Stimulated activated naive CD8-positive, alpha-beta T cell treated with anti-CD3 and anti-CD28 coated beads, Interleukin-15, Interleukin-2, amounts not matched to agents 100 ng/mL and 50 ng/mL, for 24 hours (primary cell): Measurements from ENCODE around the gene LRGUK.

Source experiments
- H3K27ac Mint-ChIP-seq: one replicate; pipeline ENCODE4 v1.8.0; 2021; ENCODE audit warnings: mild to moderate bottlenecking, mixed read lengths
- H3K27me3 Mint-ChIP-seq: one replicate; pipeline ENCODE4 v1.8.0; 2021; ENCODE audit warnings: mixed read lengths
- H3K36me3 Mint-ChIP-seq: one replicate; pipeline ENCODE4 v1.8.0; 2021; ENCODE audit warnings: low read depth, mixed read lengths
- H3K4me1 Mint-ChIP-seq: one replicate; pipeline ENCODE4 v1.8.0; 2021; ENCODE audit warnings: low read depth, mixed read lengths
- H3K4me3 Mint-ChIP-seq: one replicate; pipeline ENCODE4 v1.8.0; 2021; ENCODE audit warnings: mild to moderate bottlenecking, mixed read lengths
- H3K9me3 Mint-ChIP-seq: one replicate; pipeline ENCODE4 v1.8.0; 2021; ENCODE audit warnings: mixed read lengths

LRGUK gene

GRCh38 chr7:134308548-134308947 lies 181.4 kb downstream of the LRGUK start:
- H3K27ac Mint-ChIP-seq = no peak overlapping the region
- H3K36me3 Mint-ChIP-seq = peaks cover 41% of the 10 kb centered on the region
- H3K4me3 Mint-ChIP-seq = no peak overlapping the region
- H3K4me1 Mint-ChIP-seq = no peaks in the 10 kb centered on the region
- no peaks in the 10 kb centered on the region for H3K27me3 Mint-ChIP-seq
- H3K9me3 Mint-ChIP-seq = no peaks in the 10 kb centered on the region

GRCh38 chr7:134311807-134312206 lies 184.7 kb downstream of the LRGUK start:
- no peaks in the 10 kb centered on the region for H3K27me3 Mint-ChIP-seq

GRCh38 chr7:134312717-134313116 lies 185.6 kb downstream of the LRGUK start:
- Mint-ChIP-seq H3K9me3 (no peaks in the 10 kb centered on the region), H3K36me3 (peaks cover 18% of the 10 kb centered on the region), H3K27me3 (no peaks in the 10 kb centered on the region), H3K27ac (no peak overlapping the region), H3K4me1 (peaks cover 19% of the 10 kb centered on the region), H3K4me3 (no peak overlapping the region)

More at GRCh38 chr7:134311807-134312206, 184.7 kb downstream of the LRGUK start:
- no peak overlapping the region for H3K4me3 Mint-ChIP-seq
- no peak overlapping the region for H3K27ac Mint-ChIP-seq
- H3K9me3 Mint-ChIP-seq = no peaks in the 10 kb centered on the region
- peaks cover 18% of the 10 kb centered on the region for H3K36me3 Mint-ChIP-seq
- peaks cover 13% of the 10 kb centered on the region for H3K4me1 Mint-ChIP-seq

DNA sequence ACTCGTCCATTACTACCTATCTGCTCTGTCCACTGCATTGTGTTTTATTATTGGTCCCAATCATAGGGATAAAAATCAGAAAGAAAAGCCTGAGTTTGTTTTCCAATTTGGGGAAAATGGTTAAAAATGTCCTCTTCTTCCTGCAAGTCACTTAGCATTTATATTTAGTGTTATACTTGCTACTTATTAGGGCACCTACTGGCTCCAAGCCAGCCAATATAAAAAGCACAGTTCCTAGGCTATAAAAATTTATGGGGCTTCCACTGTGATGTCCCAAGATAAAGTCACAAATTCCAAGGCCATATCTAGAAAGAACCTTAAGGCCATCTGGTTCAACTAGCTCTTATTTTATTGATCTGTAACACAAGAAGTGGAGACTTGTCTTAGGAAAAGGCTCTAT lies 186.4 kb downstream of the LRGUK start:
- Mint-ChIP-seq H3K27me3 (no peaks in the 10 kb centered on the region), H3K9me3 (no peaks in the 10 kb centered on the region), H3K4me1 (peaks cover 21% of the 10 kb centered on the region), H3K4me3 (no peak overlapping the region), H3K36me3 (peaks cover 13% of the 10 kb centered on the region), H3K27ac (no peak overlapping the region)
